Activated CD8-positive, alpha-beta memory T cell treated with anti-CD3 and anti-CD28 coated beads, Interleukin-2, amount 10 ng/mL, durations not matched to agents 7 days and 5 days (primary cell): ENCODE results near the gene CEP89. TPM values are rescaled to one million over a fixed set of nuclear protein-coding genes. Genes with fewer than 3 reads are reported as not detected.

Experiments used
- ATAC-seq: fragments of 150-1000 bp; cut with Tn5 transposase; one replicate; pipeline ENCODE4 v1.10.0; 2021; ENCODE audit warnings: moderate library complexity
- CTCF ChIA-PET: fragments of 350-600 bp; sonication (Branson Sonifier 250); formaldehyde crosslinking; loops from one replicate; lab custom pipeline; 2021; ENCODE audit warnings: antibody characterized with exemption; lab: Charles Lee
- DNase-seq: peaks from one replicate; pipeline ENCODE4 v3.0.0-alpha.2; 2020
- H3K27ac Mint-ChIP-seq: one replicate; pipeline ENCODE4 v1.8.0; 2021; ENCODE audit warnings: mild to moderate bottlenecking, mixed read lengths
- H3K27me3 Mint-ChIP-seq: one replicate; pipeline ENCODE4 v1.8.0; 2021; ENCODE audit warnings: mixed read lengths
- H3K36me3 Mint-ChIP-seq: one replicate; pipeline ENCODE4 v1.8.0; 2021; ENCODE audit warnings: mild to moderate bottlenecking, mixed read lengths
- H3K4me1 Mint-ChIP-seq: one replicate; pipeline ENCODE4 v1.8.0; 2021; ENCODE audit warnings: mixed read lengths
- H3K4me3 Mint-ChIP-seq: one replicate; pipeline ENCODE4 v1.8.0; 2021; ENCODE audit warnings: mild to moderate bottlenecking, moderate library complexity, mixed read lengths
- H3K9me3 Mint-ChIP-seq: one replicate; pipeline ENCODE4 v1.8.0; 2022; ENCODE audit warnings: low read depth, mixed read lengths
- total RNA-seq, 2 experiments: library from RNA; stranded (reverse); gene quantifications; one replicate each; pipeline ENCODE4 v1.2.3, GENCODE V29; 2021

Gene CEP89
- total RNA-seq, 2 experiments from 2014 or later = 17.9 to 21.9 TPM

DNA sequence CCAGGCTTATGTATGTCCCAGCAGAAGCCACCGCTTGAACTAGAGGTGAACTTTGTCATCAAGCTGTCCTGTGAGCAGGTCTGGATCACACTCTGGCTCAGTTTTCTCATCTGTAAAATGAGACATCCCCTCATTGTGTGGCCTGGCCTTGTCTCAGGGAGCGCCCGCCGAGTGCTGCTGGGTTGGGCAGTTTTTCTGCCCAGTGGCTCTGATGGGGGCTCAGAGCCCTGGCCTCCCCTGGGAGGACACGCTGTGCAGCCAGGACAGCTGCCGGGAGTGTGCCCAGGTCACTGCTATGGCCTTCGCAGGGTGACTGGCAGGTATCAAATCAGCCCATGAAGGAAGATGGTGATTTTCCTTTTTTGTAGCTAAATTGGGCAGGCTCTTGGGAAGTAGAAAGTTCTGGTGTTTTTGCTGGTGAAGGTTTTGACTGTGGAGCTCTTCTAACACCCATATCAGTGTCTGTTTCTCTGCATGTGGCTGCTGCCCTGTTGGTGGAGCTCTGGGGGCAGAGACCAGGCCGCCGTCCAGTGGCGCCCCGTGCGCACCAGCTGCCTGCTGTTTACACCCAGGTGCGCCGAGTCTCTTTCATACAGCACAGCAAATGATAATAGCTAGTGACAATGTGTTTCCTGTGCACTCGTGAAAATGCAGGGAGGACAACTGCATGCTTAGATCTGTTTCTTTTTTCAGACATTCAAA, 143.0 kb downstream of the CEP89 start:
- no peaks in the 10 kb centered on the region for H3K36me3 Mint-ChIP-seq
- peaks cover 7% of the 10 kb centered on the region for H3K4me1 Mint-ChIP-seq
- no peak overlapping the region for H3K27ac Mint-ChIP-seq
- DNase-seq (no peak), ATAC-seq (no peak)
- CTCF ChIA-PET = no interaction called here
- H3K4me3 Mint-ChIP-seq = no peak overlapping the region
- peaks cover 6% of the 10 kb centered on the region for H3K27me3 Mint-ChIP-seq
- H3K9me3 Mint-ChIP-seq = no peaks in the 10 kb centered on the region

DNA sequence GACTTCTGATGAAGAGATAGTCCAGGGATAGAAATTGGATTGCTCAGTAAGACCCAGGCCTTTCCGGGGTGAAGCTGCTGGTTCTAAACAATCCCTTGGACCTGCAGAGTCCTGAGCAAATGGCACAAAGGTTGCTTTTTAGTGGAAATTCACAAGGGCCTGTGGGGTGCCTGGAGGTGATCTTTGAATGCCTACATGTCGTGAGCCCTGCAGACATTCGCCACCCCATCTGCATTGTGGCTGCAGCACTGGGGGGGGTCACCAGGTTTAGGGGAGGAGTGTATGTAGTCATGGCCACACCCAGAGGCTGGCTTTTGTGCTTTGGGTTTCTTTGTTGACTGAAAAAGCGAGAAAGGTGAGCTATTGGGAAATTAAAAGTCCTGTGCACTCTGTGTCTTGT, 143.6 kb downstream of the CEP89 start:
- Mint-ChIP-seq H3K9me3 (no peaks in the 10 kb centered on the region), H3K4me3 (no peak overlapping the region), H3K4me1 (peaks cover 7% of the 10 kb centered on the region), H3K36me3 (no peaks in the 10 kb centered on the region), H3K27ac (no peak overlapping the region), H3K27me3 (peaks cover 6% of the 10 kb centered on the region)
- DNase-seq (no peak), ATAC-seq (no peak)
- CTCF ChIA-PET = no interaction called here

Other genes with a start within 250 kb of the CEP89 start
- gene SLC7A9, start 102.2 kb downstream of the CEP89 start, total RNA-seq = under 1 TPM in 1 of 2 experiments, not detected in 1; 0.16 TPM
- 1 to 10 TPM; 6.7 to 9.7 TPM for gene FAAP24, start 284 bp upstream of the CEP89 start, total RNA-seq
- 1 to 10 TPM; 1.3 to 2.4 TPM for gene RHPN2, start 92.9 kb upstream of the CEP89 start, total RNA-seq
- gene GPATCH1, start 109.2 kb upstream of the CEP89 start, total RNA-seq = 10 to 100 TPM; 13.7 to 15.4 TPM
- not detected for gene WDR88, start 160.2 kb upstream of the CEP89 start, total RNA-seq
- under 1 TPM in 1 of 2 experiments, not detected in 1; 0.30 TPM for gene LRP3, start 222.4 kb upstream of the CEP89 start, total RNA-seq